Neural progenitor cell (in vitro differentiated cells): Measurements from ENCODE around the gene MPZL1.

Source experiments
- EZH2 ChIP-seq: fragments of 200-600 bp; sonication (generic); IDR thresholded peaks from 2 replicates; pipeline ENCODE4 v1.6.1; 2017; ENCODE audit warnings: antibody characterized with exemption, mild to moderate bottlenecking, moderate library complexity
- TF ChIP-seq, protein P1 (sequence below): fragments of 200-600 bp; sonication (generic); IDR thresholded peaks from 2 replicates; pipeline ENCODE4 v1.5.1; 2017; ENCODE audit warnings: antibody characterized with exemption, mild to moderate bottlenecking

DNA sequence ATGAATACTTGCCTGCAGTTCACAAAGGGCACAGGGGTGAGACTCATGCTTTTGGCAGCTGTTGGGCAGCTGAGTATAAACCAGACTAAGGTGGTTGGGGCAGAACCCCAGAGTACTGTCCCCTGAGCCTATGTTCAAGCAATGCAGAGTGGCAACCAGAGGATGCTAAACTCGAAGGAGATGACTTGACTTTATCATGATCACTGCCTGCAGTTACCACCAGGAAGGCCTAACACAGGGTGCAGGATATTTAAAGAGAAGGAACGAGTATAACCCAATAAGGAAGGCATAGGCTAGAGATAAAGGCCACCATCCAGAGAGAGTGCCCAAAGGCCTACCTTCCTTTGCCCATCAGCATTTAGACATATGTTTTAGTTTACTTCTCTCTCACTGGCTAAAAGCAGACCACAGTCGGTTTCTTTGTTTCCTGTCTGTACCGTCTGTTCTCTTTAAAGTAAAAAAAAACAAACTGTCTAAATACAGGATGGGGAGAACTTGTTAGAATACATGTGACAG is 83.3 kb downstream of the MPZL1 start:
- TF ChIP-seq, protein P1, sequence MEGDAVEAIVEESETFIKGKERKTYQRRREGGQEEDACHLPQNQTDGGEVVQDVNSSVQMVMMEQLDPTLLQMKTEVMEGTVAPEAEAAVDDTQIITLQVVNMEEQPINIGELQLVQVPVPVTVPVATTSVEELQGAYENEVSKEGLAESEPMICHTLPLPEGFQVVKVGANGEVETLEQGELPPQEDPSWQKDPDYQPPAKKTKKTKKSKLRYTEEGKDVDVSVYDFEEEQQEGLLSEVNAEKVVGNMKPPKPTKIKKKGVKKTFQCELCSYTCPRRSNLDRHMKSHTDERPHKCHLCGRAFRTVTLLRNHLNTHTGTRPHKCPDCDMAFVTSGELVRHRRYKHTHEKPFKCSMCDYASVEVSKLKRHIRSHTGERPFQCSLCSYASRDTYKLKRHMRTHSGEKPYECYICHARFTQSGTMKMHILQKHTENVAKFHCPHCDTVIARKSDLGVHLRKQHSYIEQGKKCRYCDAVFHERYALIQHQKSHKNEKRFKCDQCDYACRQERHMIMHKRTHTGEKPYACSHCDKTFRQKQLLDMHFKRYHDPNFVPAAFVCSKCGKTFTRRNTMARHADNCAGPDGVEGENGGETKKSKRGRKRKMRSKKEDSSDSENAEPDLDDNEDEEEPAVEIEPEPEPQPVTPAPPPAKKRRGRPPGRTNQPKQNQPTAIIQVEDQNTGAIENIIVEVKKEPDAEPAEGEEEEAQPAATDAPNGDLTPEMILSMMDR = no peak
- TF ChIP-seq EZH2 = no peak
